MM.1S (cell line): Measurements from ENCODE around the gene RGSL1.
"Not testable (repeated sequence)": the region's sequence is repeated elsewhere in the genome, so short reads cannot be mapped to it uniquely, and the experiment has no call there.

Source experiments
- DNase-seq: peaks from one replicate; pipeline ENCODE4 v3.0.0-alpha.2; 2015
- H2AFZ ChIP-seq: fragments of 300-600 bp; sonication (generic); 2 replicates; pipeline ENCODE4 v1.6.0; 2016; ENCODE audit warnings: antibody characterized with exemption, low read length
- H3F3A ChIP-seq: fragments of 300-600 bp; sonication (generic); 2 replicates; pipeline ENCODE4 v1.6.1; 2016; ENCODE audit warnings: mild to moderate bottlenecking, antibody characterized with exemption, low read length, moderate library complexity, mixed read lengths; ENCODE audit not compliant: insufficient read depth
- H3K27ac ChIP-seq: fragments of 300-600 bp; sonication (generic); 2 replicates; pipeline ENCODE4 v1.5.1; 2016; ENCODE audit warnings: mild to moderate bottlenecking, low read length
- H3K27me3 ChIP-seq: fragments of 300-600 bp; sonication (generic); replicated peaks from 2 replicates; pipeline ENCODE4 v1.6.0; 2016; ENCODE audit warnings: low read length; ENCODE audit not compliant: insufficient read depth
- H3K36me3 ChIP-seq: fragments of 300-600 bp; sonication (generic); replicated peaks from 2 replicates; pipeline ENCODE4 v1.6.1; 2016; ENCODE audit warnings: mild to moderate bottlenecking, low read length, mixed read lengths; ENCODE audit not compliant: insufficient read depth
- H3K4me1 ChIP-seq: fragments of 300-600 bp; sonication (generic); 2 replicates; pipeline ENCODE4 v1.6.1; 2016; ENCODE audit warnings: low read length, mixed read lengths
- H3K4me2 ChIP-seq: fragments of 300-600 bp; sonication (generic); 2 replicates; pipeline ENCODE4 v1.6.0; 2016; ENCODE audit warnings: low read depth, low read length
- H3K4me3 ChIP-seq: fragments of 300-600 bp; sonication (generic); 2 replicates; pipeline ENCODE4 v1.5.1; 2016; ENCODE audit warnings: low read length, mixed read lengths
- H3K79me2 ChIP-seq: fragments of 300-600 bp; sonication (generic); 2 replicates; pipeline ENCODE4 v1.6.1; 2016; ENCODE audit warnings: mixed run types, low read length, mixed read lengths
- H3K9ac ChIP-seq: fragments of 300-600 bp; sonication (generic); 2 replicates; pipeline ENCODE4 v1.6.1; 2016; ENCODE audit warnings: low read length, mixed read lengths
- H3K9me2 ChIP-seq: fragments of 300-600 bp; sonication (generic); replicated peaks from 2 replicates; pipeline ENCODE4 v1.6.1; 2016; ENCODE audit warnings: mild to moderate bottlenecking, low read length, mixed read lengths; ENCODE audit not compliant: insufficient read depth
- H3K9me3 ChIP-seq: fragments of 300-600 bp; sonication (generic); replicated peaks from 2 replicates; pipeline ENCODE4 v1.6.1; 2016; ENCODE audit warnings: mild to moderate bottlenecking, low read length, mixed read lengths; ENCODE audit not compliant: insufficient read depth
- H4K20me1 ChIP-seq: fragments of 300-600 bp; sonication (generic); 2 replicates; pipeline ENCODE4 v1.6.1; 2016; ENCODE audit warnings: mild to moderate bottlenecking, low read length, moderate library complexity, mixed read lengths; ENCODE audit not compliant: insufficient read depth
- CTCF ChIP-seq: fragments of 300-600 bp; sonication (generic); IDR thresholded peaks from 2 replicates; pipeline ENCODE4 v1.5.1; 2016; ENCODE audit warnings: antibody characterized with exemption, low read length, mixed read lengths
- EZH2 ChIP-seq: fragments of 300-600 bp; sonication (generic); optimal IDR thresholded peaks from 2 replicates; pipeline ENCODE3; 2017; ENCODE audit warnings: low read depth, mild to moderate bottlenecking, antibody characterized with exemption, low read length, mixed read lengths
- EZH2phosphoT487 ChIP-seq: fragments of 300-600 bp; sonication (generic); IDR thresholded peaks from 2 replicates; pipeline ENCODE4 v1.6.1; 2018; ENCODE audit warnings: antibody characterized with exemption, low read length

Gene RGSL1

GRCh38 chr1:182520736-182521135 is 70.8 kb downstream of the RGSL1 start:
- TF ChIP-seq EZH2 (no peak), EZH2phosphoT487 (no peak), CTCF (no peak)
- H3K79me2 ChIP-seq: no peaks in the 10 kb centered on the region

GRCh38 chr1:182525342-182525741 is 75.4 kb downstream of the RGSL1 start:
- no peaks in the 10 kb centered on the region for H3K4me1 ChIP-seq
- no peak overlapping the region for H3K27ac ChIP-seq
- H3F3A ChIP-seq: no peaks in the 10 kb centered on the region
- no peak overlapping the region for H2AFZ ChIP-seq
- no peak for TF ChIP-seq EZH2phosphoT487
- no peak for TF ChIP-seq EZH2
- TF ChIP-seq CTCF: no peak
- no peaks in the 10 kb centered on the region for H3K9me2 ChIP-seq
- H3K4me3 ChIP-seq: no peak overlapping the region
- no peaks in the 10 kb centered on the region for H3K27me3 ChIP-seq
- peak; percentile 4 for DNase-seq
- no peak overlapping the region for H3K4me2 ChIP-seq
- no peaks in the 10 kb centered on the region for H3K79me2 ChIP-seq
- no peaks in the 10 kb centered on the region for H3K9me3 ChIP-seq
- no peaks in the 10 kb centered on the region for H3K36me3 ChIP-seq
- H4K20me1 ChIP-seq: no peaks in the 10 kb centered on the region
- no peak overlapping the region for H3K9ac ChIP-seq

More at GRCh38 chr1:182520736-182521135, 70.8 kb downstream of the RGSL1 start:
- H3K9me2 ChIP-seq: no peaks in the 10 kb centered on the region
- no peak overlapping the region for H3K4me3 ChIP-seq
- DNase-seq: peak; percentile 11
- H3K9me3 ChIP-seq: no peaks in the 10 kb centered on the region
- H3K9ac ChIP-seq: no peak overlapping the region
- H3K4me1 ChIP-seq: no peaks in the 10 kb centered on the region
- no peaks in the 10 kb centered on the region for H4K20me1 ChIP-seq
- no peak overlapping the region for H2AFZ ChIP-seq
- no peaks in the 10 kb centered on the region for H3K27me3 ChIP-seq
- H3K4me2 ChIP-seq: no peak overlapping the region
- no peaks in the 10 kb centered on the region for H3F3A ChIP-seq
- no peaks in the 10 kb centered on the region for H3K36me3 ChIP-seq
- H3K27ac ChIP-seq: no peak overlapping the region

GRCh38 chr1:182527680-182528079 is 77.7 kb downstream of the RGSL1 start:
- TF ChIP-seq CTCF (peak; percentile 38), EZH2phosphoT487 (no peak), EZH2 (no peak)
- H3K9ac ChIP-seq: no peak overlapping the region
- H3K27ac ChIP-seq: no peak overlapping the region
- H3K9me3 ChIP-seq: no peaks in the 10 kb centered on the region
- DNase-seq: peak; percentile 6
- H3K4me3 ChIP-seq: no peak overlapping the region
- no peaks in the 10 kb centered on the region for H3K27me3 ChIP-seq
- H3K36me3 ChIP-seq: no peaks in the 10 kb centered on the region
- no peaks in the 10 kb centered on the region for H4K20me1 ChIP-seq
- H3K4me1 ChIP-seq: no peaks in the 10 kb centered on the region
- H3K4me2 ChIP-seq: no peak overlapping the region
- H3F3A ChIP-seq: no peaks in the 10 kb centered on the region
- H3K9me2 ChIP-seq: no peaks in the 10 kb centered on the region
- no peak overlapping the region for H2AFZ ChIP-seq
- no peaks in the 10 kb centered on the region for H3K79me2 ChIP-seq

GRCh38 chr1:182528206-182528605 is 78.3 kb downstream of the RGSL1 start:
- H3K4me2 ChIP-seq, H3K4me1 ChIP-seq, H3K9ac ChIP-seq, H3K79me2 ChIP-seq, H3K4me3 ChIP-seq, H3F3A ChIP-seq, H3K36me3 ChIP-seq, H3K27ac ChIP-seq, H4K20me1 ChIP-seq, H2AFZ ChIP-seq, H3K9me2 ChIP-seq, H3K9me3 ChIP-seq, H3K27me3 ChIP-seq: not testable (repeated sequence)
- peak; percentile 3 for DNase-seq
